Measurements from ENCODE around the gene LCMT1.

DNA sequence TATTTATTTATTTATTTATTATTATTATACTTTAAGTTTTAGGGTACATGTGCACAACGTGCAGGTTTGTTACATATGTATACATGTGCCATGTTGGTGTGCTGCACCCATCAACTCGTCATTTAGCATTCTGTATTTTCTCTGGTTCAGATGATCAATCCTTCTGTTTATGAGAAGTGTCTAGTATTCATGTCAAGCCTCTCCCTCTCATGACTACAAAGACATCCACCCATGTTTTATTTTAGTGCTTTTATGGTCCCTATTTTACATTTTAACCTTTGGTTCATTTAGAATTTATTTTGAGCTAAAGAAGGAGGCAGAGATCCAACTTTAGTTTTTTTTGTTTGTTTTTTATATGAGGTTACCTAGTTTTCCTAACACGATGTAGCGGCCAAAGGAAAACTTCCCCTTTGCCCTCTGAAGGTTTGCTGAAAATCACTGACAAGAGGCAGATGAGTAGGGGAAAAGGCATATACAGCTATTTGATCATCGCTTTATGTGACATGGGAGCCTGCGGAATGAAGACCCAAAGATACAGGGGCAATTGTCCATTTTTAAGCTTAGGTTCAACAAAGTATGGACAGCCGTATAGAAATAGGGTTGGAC, 82.8 kb downstream of the LCMT1 start:
- no peak for TF ChIP-seq HDAC1 (IDR thresholded peaks at IDR 0.05)
- TF ChIP-seq ZNF274 (IDR thresholded peaks at IDR 0.05; ENCODE audit: borderline replicate concordance, low read depth, low read length) = no peak
- TF ChIP-seq POLR2AphosphoS5 (IDR thresholded peaks at IDR 0.05; ENCODE audit: control insufficient read depth, insufficient read depth, low read depth, low read length) = no peak
- TF ChIP-seq RBM22 (IDR thresholded peaks at IDR 0.05; ENCODE audit: low read depth, low read length, poor library complexity, severe bottlenecking) = no peak
- TF ChIP-seq ZBTB40 (IDR thresholded peaks at IDR 0.05) = no peak
- no peak for TF ChIP-seq ZBTB40 (CRISPR knock-in tag; IDR thresholded peaks at IDR 0.05)

All from K562 (cell line).